GM12892 (cell line): ENCODE results near the gene TP53TG3B. TPM values are rescaled to one million over a fixed set of nuclear protein-coding genes. Genes with fewer than 3 reads are reported as not detected.
"Not testable (repeated sequence)": the region's sequence is repeated elsewhere in the genome, so short reads cannot be mapped to it uniquely, and the experiment has no call there.

ENCODE experiments used
- DNase-seq: peaks from one replicate; pipeline ENCODE4 v3.0.0; 2011; ENCODE audit not compliant: insufficient read length
- FAIRE-seq: peaks from 2 replicates; lab custom pipeline; 2011; peaks lifted over from hg19 to GRCh38; lab: Jason Lieb, UNC
- polyA plus RNA-seq: library from polyadenylated mRNA; unstranded; fragments of >200 nt; gene quantifications from one replicate; pipeline ENCODE4 v1.2.1, GENCODE V29; 2012; ENCODE audit warnings: missing spikeins, inconsistent platforms; ENCODE audit not compliant: missing spikeins

TP53TG3B gene
- not detected for polyA plus RNA-seq

GRCh38 chr16:33360541-33360940, at the start of gene TP53TG3B:
TP53TG3B (plus strand) TSS chr16:33360841; CDS start chr16:33360909, 68 bp downstream.
- DNase-seq, FAIRE-seq: not testable (repeated sequence)

GRCh38 chr16:33336226-33337012, 24.2 kb upstream of the TP53TG3B start:
- FAIRE-seq, DNase-seq: not testable (repeated sequence)

- DNase-seq, FAIRE-seq: not testable (repeated sequence)
These were observed 22.8 kb upstream of the TP53TG3B start for GRCh38 chr16:33337627-33338542.

GRCh38 chr16:33338543-33338951, 22.1 kb upstream of the TP53TG3B start:
- not testable (repeated sequence) for FAIRE-seq, DNase-seq

- not testable (repeated sequence) for DNase-seq, FAIRE-seq
These were observed 21.3 kb upstream of the TP53TG3B start for GRCh38 chr16:33339093-33340061.
